ENCODE data around the gene VSTM1. TPM values are rescaled to one million over a fixed set of nuclear protein-coding genes. Genes with fewer than 3 reads are reported as not detected.
"Not testable (repeated sequence)": the region's sequence is repeated elsewhere in the genome, so short reads cannot be mapped to it uniquely, and the experiment has no call there.

The VSTM1 gene
- total RNA-seq, 1 donor, result 2.2 TPM

DNA sequence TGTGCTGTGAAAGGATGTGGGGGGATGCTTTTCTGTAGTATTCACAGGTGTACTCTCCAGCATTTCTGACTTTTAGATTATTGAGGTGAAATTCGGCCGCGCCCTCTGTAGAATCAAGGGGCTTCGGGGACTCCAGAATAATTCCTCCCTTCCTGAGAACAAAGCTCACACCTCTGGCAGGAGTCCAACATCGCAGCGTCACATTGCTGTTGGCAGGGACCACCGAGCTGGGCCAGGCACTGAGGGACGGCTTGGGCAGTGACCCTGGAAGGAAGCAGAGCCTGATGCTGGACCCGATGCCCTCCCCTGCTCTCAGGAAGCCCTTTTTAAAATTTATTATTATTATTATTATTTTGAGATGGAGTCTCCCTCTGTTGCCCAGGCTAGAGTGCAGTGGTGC is 11.2 kb upstream of the VSTM1 start:
- no peak for DNase-seq (ENCODE audit: low read depth in 2 of 3, low spot score in 2 of 3)

DNA sequence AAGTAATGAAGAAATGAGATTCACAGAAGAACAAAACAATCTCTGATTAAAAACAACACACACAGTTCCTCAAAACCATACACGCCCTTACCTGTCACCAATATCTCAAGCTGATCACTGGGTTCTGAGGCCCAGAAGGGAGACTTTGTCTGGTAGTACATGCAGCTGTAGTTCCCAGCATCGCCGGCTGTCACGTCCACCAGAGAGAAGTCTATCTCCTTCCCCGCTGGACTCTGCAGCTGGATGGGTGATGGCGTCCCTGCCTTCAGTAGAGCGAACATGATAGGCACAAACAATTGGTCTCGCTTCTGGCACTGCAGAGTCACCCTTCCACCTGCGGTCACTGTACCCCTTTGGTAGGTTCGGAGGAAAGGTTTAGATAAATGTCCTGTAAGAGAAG is 10.1 kb upstream of the VSTM1 start:
- no peak for DNase-seq (ENCODE audit: low read depth in 2 of 3, low spot score in 2 of 3)

DNA sequence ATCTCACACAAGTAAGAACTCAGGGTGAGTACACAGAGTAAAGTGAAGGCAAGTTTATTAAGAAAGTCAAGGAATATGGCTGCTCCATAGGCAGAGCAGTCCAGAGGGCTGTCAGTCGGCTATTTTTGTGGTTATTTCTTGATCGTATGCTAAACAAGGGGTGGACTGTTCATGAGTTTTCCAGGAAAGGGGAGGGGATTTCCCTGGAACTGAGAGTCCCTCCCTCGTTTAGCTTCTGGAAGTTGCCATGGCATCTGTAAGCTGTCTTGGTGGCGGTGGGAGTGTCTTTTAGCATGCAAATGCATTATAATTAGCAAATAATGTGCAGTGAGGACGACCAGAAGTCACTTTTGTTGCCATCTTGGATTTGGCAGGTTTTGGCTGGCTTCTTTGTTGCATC is 5.8 kb upstream of the VSTM1 start:
- no peak for DNase-seq (ENCODE audit: low read depth in 2 of 3, low spot score in 2 of 3)

DNA sequence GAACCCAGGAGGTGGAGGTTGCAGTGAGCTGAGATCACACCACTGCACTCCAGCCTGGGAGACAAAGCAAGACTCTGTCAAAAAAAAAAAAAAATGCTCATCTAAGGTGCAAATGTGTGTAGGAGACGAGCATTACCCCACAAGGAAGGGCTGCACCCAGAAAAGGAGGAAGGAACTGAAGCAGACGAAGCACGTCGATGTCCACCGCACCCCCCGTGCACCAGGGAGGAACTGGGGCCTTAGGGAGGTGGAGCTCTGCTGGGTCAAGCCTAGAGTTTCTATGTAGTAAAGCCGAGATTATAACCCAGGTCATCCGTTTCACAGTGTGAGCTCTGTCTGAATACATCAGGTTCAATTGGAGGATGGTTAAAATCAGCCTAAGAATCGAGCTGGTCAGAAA is 1.1 kb downstream of the VSTM1 start:
- peak in 1 of 3 donors; percentile 20 for DNase-seq (ENCODE audit: low read depth in 2 of 3, low spot score in 2 of 3)

DNA sequence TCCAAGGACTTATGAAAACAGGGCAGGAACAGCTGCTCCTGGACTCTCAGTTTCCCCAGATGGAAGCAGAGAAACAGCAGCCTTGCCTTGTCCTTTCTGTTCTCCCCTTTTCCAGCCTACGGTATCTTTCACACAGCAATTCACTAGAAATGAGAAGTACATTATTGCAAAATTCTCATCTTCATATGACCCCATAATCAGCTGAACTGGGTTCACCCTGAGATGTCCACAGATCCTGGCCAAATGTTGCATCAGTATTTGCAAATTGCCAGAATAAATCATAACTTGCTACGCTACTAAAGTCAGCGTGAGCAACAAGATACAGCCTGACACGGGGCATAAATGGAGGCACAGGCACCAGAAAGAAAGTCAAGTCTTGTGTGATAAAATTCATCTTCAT is 16.1 kb downstream of the VSTM1 start:
- no peak for DNase-seq (ENCODE audit: low read depth in 2 of 3, low spot score in 2 of 3)

DNA sequence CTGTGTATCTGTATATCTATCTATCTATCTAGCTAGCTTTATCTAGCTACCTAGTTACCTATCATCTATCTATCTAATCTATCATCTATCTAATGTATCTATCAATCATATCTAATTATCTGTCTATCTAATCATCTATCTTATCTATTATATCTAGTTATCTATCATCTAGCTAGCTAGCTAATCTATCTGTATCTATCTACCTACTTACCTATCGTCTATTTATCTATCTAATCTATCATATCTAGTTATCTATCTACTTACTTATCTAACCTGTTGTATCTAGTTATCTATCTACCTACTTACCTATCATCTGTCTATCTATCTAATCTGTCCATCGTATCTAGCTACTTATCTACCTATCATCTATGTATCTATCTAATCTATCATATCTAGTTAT is 17.9 kb downstream of the VSTM1 start:
- DNase-seq (ENCODE audit: low read depth in 2 of 3, low spot score in 2 of 3), result no peak

DNA sequence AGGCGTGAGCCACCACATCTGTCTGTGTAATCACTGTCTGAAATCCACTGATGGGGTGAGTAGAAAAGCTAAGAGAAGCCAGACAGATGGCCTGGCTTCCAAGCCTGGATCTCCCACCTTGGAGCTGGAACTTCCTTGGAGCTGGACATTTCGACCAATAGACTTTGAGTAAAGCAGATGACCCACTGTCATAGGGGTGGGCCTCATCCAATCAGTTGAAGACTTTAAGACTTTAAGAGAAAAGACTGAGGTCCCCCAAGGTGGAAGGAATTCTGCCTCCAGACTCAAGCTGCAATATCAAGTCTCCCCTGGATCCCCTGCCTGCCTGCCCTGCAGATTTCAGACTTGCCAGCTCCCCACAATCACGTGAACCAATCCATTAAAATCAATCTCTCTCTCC is 20.7 kb downstream of the VSTM1 start:
- no peak for DNase-seq (ENCODE audit: low read depth in 2 of 3, low spot score in 2 of 3)

DNA sequence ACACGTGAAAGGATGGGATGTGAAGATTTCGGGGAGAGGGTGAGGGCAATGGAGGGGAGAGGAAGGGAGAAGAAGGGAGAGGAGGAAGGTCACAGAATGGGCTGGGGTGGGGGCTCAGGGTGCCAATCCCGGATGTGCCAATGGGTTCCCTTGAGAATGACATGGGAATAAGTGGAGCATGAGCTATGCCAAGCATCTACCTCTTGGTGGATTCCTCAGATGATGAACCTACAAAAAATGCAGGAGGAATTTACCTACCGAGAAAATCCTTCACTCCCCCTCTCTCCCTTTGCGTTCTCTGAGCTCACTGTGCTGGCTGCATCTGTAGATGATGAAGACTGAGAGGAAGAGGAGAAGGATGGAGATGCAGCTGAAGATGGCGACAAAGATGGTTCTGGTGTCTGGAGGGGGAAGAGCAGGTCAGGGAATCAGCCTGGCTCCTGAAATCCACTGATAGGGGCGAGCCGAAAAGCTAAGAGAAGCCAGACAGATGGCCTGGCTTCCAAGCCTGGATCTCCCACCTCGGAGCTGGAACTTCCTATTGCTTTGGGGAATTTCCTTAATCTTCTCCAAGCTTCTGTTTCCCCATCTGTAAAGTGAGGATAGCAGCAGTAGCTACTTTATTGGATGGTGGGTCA is 21.6 kb downstream of the VSTM1 start:
- DNase-seq (ENCODE audit: low read depth in 2 of 3, low spot score in 2 of 3), result no peak

DNA sequence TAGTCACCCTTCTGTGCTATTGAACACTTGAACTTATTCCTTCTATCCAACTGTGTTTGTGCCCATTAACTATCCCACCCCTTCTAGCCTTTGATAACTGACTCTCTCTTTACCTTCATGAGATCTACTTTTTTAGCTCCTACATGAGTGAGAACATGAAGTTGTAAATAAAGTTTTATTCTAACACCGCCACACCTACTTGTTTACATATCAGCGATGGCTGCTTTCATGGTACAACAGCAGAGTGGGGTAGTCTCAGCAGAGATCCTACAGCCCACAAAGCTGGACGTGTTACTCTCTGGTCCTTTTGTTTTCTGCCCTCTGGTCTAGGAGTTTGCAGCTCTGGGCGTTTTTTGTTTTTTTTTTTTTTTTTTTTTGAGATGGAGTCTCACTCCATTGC is 23.7 kb downstream of the VSTM1 start:
- DNase-seq (ENCODE audit: low read depth in 2 of 3, low spot score in 2 of 3), result no peak

DNA sequence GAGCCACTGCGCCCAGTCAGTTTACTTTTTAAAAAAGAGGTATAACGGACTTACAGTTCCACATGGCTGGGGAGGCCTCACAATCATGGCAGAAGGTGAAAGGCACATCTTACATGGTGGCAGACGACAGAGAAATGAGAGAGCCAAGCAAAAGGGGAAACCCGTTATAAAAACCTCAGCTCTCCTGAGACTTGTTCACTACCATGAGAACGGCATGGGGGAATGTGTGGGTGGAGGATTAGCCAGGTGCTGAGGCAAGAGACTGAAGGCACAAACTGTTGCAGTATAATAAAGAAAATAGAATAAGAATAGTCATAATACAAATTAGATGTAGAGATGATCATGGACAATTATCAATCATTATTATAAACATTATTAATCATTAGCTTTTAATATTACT is 27.2 kb downstream of the VSTM1 start:
- DNase-seq (ENCODE audit: low read depth in 2 of 3, low spot score in 2 of 3), result not testable (repeated sequence)

DNA sequence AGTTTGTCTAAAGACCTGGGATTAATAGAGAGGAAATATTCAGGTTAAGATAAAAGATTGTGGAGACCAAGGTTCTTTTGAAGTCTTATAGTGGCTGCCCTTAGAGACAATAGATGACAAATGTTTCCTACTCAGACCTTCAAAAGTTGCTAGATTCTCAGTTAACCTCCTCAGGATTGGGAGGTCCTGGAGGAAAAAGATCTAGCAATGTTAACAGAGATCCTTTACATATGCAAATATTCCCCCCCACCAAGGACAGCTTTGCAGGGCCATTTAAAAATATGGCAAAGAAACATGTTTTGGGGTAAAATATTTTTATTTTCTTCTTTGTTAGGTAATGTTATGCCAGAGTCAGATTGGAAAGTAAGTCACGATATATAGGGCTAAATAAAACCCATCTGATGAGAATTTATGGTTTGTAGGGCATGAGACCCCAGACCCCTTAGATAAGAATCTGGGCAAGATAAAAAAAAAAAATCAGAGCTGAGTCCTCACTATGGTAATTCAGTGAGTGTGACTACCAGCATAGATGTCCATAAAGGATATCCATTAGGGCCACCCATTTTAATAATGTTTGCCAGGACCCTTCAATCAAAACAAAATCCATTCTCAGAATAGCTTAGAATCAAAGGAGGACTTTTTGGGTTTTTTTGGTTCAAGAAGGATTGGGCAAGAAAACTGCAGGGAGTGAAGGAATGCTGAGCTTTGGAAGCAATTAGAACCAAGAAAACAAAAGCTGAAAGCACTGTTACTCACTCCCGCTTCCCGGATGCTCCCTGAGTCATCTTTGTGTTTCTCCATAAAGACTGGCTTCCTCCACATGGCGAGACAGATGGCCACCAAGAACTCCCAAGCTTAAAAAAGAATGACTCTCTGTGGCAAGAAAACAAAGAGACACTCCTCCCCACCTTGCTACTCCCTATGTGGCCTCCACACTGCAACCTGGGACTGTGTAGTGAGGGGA is 28.2 kb downstream of the VSTM1 start:
- DNase-seq (ENCODE audit: low read depth in 2 of 3, low spot score in 2 of 3), result no peak

DNA sequence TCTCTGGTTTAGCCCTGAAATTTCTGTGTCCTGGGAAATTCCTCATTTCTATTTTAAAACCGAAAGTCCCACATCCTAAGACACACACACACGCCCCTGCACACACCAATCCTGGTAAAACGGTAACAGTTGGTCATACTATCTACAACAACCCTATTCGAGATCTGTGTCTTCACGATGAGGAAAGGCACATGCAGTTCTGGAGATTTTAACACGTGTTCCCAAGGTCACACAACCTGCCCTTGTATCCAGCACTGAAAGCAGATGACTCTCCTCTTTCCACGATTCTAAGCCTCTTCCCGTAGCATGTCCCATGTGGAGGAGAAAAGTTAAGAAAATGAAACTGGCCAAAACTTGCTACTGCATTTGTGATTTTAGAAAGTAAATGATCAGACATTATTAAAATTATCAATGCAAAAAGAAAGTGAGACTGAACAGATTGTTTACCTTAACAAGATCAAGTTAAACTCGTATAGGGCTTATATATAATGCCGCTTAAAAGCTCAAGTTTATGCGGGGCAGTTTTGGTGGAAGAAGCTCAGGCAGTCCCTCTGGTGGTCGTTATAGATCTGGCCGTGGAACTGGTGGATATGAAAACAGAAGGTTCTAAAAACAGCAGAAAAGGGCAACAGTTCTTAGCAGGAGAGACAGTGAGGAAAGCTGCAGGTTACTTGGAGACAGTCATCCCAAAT is 32.7 kb downstream of the VSTM1 start:
- peak in 2 of 3 donors; percentile 38 to 59 for DNase-seq (ENCODE audit: low read depth in 2 of 3, low spot score in 2 of 3)

DNA sequence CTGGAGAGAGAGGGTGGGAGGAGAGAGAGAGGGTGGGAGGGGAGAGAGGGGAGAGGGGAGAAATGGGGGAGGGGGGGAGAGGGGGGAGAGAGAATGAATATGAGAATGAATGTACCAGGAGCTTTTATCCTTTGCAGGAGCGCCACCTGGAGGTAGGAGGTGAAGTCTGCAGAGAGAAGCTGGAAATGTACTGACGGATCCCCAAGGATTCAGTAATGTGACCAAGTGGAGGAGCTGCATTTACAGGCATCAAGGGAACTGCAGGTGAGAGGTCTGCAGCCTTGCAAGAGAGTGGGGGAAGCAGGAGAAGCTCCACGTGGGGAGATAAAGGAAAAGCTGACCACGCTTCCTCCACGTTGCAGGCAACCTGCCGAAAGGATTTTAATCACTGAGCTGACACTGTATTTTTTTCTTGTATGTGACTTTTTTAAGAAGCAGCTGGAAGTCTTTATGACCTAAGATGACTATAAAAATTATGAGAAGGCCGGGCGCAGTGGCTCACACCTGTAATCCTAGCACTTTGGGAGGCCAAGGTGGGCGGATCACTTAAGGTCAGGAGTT is 33.7 kb downstream of the VSTM1 start:
- peak; percentile 26 to 77 (median 66) for DNase-seq (ENCODE audit: low read depth in 2 of 3, low spot score in 2 of 3)

DNA sequence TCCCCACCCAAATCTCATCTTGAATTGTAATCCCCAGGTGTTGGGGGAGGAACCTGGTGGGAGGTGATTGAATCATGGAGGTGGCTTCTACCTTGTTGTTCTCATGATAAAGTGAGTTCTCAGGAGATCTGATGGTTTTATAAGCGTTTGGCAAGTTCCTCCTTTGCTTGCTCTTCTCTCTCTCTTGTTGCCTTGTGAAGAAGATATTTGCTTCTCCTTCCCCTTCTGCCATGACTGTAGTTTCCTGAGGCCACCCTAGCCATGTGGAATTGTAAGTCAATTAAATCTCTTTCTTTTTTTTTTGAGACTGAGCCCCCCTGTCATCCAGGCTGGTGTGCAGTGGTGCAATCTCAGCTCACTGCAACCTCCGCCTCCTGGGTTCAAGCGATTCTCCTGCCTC is 34.4 kb downstream of the VSTM1 start:
- peak in 1 of 3 donors; percentile 13 for DNase-seq (ENCODE audit: low read depth in 2 of 3, low spot score in 2 of 3)

DNA sequence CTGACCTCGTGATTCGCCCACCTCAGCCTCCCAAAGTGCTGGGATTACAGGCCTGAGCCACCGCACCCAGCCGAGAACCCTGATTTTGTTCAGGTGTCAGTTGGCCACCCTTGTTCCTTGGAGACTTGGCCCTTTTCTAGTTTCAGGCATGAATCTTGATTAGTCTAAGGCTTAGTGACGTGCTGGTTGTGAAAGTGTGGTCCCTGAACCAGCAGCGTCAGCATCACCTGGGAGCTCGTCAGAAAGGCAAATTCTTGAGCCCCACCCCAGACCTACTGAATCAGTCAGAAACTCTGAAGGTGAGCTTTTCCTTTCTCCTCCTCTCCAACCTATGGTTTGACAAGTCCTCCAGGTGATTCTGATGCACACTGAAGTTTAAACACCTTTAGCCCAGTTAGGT is 37.0 kb downstream of the VSTM1 start:
- no peak for DNase-seq (ENCODE audit: low read depth in 2 of 3, low spot score in 2 of 3)

DNA sequence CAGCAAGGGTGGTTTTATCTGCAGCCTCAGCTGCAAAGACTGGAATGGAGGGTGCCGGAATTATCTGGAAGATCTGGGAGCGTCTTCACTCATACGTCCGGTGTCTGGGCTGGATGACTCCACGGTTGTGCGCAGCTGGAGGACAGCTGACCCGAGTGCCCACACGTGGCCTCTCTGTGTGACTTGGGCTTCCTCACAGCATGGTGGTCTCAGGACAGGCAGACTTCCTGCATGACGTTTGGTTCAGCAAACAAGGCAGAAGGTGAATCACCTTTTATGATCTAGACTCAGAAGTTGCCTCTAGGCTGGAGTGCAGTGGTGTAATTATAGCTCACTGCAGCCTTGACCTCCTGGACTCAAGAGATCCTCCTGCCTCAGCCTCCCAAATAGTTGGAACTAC is 39.0 kb downstream of the VSTM1 start:
- no peak for DNase-seq (ENCODE audit: low read depth in 2 of 3, low spot score in 2 of 3)

DNA sequence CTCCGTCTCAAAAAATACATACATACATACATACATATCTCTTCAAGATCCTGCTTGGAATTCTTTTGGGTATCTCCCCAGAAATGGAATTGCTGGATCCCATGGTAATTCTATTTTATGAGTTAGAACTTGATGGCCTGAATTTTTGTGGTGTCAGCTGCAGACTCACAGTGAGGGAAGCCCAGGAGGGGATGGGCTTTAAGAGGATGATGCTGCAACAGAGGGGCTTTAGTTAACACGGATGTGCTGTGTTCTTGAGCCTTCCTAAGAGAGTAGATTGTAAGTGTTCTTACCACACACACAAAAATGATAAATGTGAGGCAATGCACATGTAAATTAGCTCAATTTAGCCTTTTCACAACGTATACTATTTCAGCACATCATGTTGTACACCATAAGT is 40.5 kb downstream of the VSTM1 start:
- no peak for DNase-seq (ENCODE audit: low read depth in 2 of 3, low spot score in 2 of 3)

DNA sequence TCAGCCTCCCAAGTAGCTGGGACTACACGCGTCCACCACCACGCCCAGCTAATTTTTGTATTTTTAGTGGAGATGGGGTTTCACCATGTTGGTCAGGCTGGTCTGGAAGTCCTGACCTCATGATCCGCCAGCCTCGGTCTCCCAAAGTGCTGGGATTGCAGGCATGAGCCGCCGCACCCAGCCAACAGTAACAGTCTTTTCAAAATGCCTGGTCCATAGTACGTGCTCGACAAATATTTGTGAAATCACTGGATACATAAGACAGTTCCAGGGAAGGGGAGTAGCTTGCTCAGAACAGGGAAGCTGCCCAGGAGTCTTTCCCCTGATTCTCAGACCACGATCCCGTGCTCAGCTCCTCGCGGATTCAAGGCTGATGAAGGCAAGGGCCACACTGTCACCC is 41.8 kb downstream of the VSTM1 start:
- no peak for DNase-seq (ENCODE audit: low read depth in 2 of 3, low spot score in 2 of 3)

DNA sequence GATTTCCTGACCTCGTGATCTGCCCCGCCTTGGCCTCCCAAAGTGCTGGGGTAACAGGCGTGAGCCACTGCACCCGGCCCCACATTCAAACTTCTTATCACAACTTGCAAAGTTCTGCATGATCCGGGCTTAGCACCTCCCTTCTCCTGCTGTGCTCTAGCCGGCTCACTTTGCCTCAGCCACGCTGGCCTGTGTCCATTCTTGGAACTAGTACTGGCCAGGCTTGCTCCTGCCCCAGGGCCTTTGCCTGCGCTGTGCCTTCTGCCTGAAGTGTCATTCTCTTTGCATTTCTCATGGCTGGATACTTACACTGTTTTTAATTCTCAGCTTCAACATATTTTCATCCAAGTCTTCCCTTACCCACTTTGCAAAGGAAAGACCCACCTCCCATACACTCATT is 42.3 kb downstream of the VSTM1 start:
- no peak for DNase-seq (ENCODE audit: low read depth in 2 of 3, low spot score in 2 of 3)

DNA sequence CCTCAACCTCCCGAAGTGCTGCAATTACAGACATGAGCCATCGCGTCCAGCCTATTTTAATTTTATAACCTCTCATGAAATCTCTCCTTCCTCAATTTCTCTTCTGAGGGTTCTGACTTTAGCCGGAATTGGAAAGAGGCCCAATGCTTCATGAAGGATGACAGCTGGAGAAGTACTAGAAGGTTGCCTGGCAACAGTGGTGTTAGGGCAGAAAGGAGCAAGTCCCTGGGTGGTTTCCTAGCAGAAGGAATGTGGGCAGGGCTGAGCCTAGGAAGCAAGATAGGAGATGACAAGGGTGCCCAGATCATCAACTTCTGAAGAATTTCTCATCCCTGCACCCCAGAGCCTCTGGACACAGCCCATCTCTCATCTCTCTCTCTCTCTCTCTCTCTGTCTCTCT is 46.4 kb downstream of the VSTM1 start:
- DNase-seq (ENCODE audit: low read depth in 2 of 3, low spot score in 2 of 3), result no peak

DNA sequence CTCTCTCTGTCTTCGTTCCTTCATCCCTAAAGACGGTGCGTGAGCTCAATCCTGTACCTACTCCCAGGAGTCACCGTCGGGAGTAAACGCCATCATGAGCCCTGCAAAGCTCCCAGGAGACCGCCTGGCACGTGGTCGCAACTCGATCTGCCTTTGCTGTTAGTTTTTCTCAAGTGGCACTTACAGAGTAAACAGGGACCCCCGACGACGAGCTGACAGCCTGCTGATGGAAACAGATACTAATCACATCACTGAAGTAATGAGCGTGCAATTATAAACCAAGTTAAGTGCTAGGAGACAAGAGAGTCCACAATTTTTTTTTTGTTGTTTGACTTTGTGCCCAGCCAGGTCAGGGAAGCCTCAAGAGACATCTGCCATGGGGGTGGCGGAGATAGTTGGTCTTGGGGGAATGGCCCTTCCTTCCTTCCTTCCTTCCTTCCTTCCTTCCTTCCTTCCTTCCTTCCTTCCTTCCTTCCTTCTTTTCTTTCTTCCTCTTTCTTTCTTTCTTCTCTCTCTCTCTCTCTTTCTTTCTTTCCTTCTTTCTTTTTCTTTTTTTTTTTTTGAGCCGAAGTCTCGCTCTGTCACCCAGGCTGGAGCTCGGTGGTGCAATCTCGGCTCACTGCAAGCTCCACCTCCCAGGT is 48.7 kb downstream of the VSTM1 start:
- DNase-seq (ENCODE audit: low read depth in 2 of 3, low spot score in 2 of 3), result no peak

Data from hematopoietic multipotent progenitor cell (in vitro differentiated cells).